SK-N-SH treated with all-trans-retinoic acid at 6 μM for 48 hours (cell line): Measurements from ENCODE around the gene NTM.
"Not testable (repeated sequence)": the region's sequence is repeated elsewhere in the genome, so short reads cannot be mapped to it uniquely, and the experiment has no call there.

Source experiments
- ESRRG ChIP-seq: fragments of 250-450 bp; sonication (Bioruptor Pico); IDR thresholded peaks from 2 replicates; pipeline ENCODE4 v1.6.1; 2021; ENCODE audit warnings: mild to moderate bottlenecking
- TOX ChIP-seq: fragments of 250-450 bp; sonication (Bioruptor Pico); IDR thresholded peaks from 2 replicates; pipeline ENCODE4 v1.8.0; 2021; ENCODE audit warnings: mild to moderate bottlenecking, moderate library complexity, borderline replicate concordance
- ZC3H10 ChIP-seq: fragments of 250-450 bp; sonication (Bioruptor Pico); IDR thresholded peaks from 2 replicates; pipeline ENCODE4 v1.5.1; 2021; ENCODE audit warnings: mild to moderate bottlenecking, moderate library complexity
- ZFP30 ChIP-seq: fragments of 450-650 bp; formaldehyde crosslinking; IDR thresholded peaks from 2 replicates; pipeline ENCODE4 v1.5.0; 2022; ENCODE audit warnings: mild to moderate bottlenecking, moderate library complexity
- ZNF8 ChIP-seq: fragments of 450-650 bp; formaldehyde crosslinking; IDR thresholded peaks from 2 replicates; pipeline ENCODE4 v1.5.0; 2020; ENCODE audit warnings: mild to moderate bottlenecking, moderate library complexity
- TF ChIP-seq, protein P1 (sequence below): fragments of 250-450 bp; sonication (Bioruptor Pico); IDR thresholded peaks from 2 replicates; pipeline ENCODE4 v1.5.0; 2020; ENCODE audit warnings: mild to moderate bottlenecking, moderate library complexity
- TF ChIP-seq, protein P2 (sequence below): fragments of 250-450 bp; sonication (Bioruptor Pico); IDR thresholded peaks from 2 replicates; pipeline ENCODE4 v1.5.1; 2021; ENCODE audit warnings: mild to moderate bottlenecking, moderate library complexity

DNA sequence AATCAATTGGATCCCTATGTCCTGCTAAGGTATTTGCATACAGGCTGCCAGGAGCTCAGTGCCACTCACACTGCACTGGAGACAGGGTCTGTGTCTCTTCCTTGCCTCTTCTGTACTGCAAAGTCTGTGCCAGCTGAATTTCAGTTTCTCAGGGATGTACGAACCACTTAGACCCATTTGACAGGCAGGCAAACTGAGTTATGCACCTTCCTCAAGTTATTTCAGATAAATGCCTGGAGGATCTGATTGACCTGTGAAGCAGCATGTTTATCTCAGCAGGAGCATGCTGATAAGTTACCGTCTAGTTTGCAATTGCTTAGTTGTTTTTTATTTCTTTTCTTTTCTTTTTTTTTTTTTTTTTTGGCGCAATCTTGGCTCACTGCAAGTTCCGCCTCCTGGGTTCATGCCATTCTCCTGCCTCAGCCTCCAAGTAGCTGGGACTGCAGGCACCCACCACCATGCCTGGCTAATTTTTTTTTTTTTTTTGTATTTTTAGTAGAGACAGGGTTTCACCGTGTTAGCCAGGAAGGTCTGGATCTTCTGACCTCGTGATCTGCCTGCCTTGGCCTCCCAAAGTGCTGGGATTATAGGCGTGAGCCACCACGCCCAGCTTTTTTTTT, 54.0 kb downstream of the NTM start:
- TF ChIP-seq, protein P1, sequence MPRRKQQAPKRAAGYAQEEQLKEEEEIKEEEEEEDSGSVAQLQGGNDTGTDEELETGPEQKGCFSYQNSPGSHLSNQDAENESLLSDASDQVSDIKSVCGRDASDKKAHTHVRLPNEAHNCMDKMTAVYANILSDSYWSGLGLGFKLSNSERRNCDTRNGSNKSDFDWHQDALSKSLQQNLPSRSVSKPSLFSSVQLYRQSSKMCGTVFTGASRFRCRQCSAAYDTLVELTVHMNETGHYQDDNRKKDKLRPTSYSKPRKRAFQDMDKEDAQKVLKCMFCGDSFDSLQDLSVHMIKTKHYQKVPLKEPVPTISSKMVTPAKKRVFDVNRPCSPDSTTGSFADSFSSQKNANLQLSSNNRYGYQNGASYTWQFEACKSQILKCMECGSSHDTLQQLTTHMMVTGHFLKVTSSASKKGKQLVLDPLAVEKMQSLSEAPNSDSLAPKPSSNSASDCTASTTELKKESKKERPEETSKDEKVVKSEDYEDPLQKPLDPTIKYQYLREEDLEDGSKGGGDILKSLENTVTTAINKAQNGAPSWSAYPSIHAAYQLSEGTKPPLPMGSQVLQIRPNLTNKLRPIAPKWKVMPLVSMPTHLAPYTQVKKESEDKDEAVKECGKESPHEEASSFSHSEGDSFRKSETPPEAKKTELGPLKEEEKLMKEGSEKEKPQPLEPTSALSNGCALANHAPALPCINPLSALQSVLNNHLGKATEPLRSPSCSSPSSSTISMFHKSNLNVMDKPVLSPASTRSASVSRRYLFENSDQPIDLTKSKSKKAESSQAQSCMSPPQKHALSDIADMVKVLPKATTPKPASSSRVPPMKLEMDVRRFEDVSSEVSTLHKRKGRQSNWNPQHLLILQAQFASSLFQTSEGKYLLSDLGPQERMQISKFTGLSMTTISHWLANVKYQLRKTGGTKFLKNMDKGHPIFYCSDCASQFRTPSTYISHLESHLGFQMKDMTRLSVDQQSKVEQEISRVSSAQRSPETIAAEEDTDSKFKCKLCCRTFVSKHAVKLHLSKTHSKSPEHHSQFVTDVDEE (CRISPR knock-in tag) = not testable (repeated sequence)
- TF ChIP-seq ZFP30; ZC3H10 (CRISPR knock-in tag); ZNF8; TOX; ESRRG (CRISPR knock-in tag): not testable (repeated sequence)
- TF ChIP-seq, protein P2, sequence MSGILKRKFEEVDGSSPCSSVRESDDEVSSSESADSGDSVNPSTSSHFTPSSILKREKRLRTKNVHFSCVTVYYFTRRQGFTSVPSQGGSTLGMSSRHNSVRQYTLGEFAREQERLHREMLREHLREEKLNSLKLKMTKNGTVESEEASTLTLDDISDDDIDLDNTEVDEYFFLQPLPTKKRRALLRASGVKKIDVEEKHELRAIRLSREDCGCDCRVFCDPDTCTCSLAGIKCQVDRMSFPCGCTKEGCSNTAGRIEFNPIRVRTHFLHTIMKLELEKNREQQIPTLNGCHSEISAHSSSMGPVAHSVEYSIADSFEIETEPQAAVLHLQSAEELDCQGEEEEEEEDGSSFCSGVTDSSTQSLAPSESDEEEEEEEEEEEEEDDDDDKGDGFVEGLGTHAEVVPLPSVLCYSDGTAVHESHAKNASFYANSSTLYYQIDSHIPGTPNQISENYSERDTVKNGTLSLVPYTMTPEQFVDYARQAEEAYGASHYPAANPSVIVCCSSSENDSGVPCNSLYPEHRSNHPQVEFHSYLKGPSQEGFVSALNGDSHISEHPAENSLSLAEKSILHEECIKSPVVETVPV = not testable (repeated sequence)
